Measurements from ENCODE around the gene MTMR6. TPM values are rescaled to one million over a fixed set of nuclear protein-coding genes. Genes with fewer than 3 reads are reported as not detected.

The MTMR6 gene
- total RNA-seq, 1 donor from 2014 or later = 21.2 TPM

GRCh38 chr13:25227690-25228089 is 59.6 kb downstream of the MTMR6 start:
- H3K27ac Mint-ChIP-seq (ENCODE audit: unreplicated experiment) = no peak overlapping the region
- no peaks in the 10 kb centered on the region for H3K9me3 Mint-ChIP-seq (ENCODE audit: unreplicated experiment)
- DNase-seq (ENCODE audit: low spot score) = no peak
- H3K36me3 Mint-ChIP-seq (ENCODE audit: low read depth, unreplicated experiment) = no peaks in the 10 kb centered on the region
- H3K4me1 Mint-ChIP-seq (ENCODE audit: unreplicated experiment) = no peaks in the 10 kb centered on the region
- TF ChIP-seq, protein P1, sequence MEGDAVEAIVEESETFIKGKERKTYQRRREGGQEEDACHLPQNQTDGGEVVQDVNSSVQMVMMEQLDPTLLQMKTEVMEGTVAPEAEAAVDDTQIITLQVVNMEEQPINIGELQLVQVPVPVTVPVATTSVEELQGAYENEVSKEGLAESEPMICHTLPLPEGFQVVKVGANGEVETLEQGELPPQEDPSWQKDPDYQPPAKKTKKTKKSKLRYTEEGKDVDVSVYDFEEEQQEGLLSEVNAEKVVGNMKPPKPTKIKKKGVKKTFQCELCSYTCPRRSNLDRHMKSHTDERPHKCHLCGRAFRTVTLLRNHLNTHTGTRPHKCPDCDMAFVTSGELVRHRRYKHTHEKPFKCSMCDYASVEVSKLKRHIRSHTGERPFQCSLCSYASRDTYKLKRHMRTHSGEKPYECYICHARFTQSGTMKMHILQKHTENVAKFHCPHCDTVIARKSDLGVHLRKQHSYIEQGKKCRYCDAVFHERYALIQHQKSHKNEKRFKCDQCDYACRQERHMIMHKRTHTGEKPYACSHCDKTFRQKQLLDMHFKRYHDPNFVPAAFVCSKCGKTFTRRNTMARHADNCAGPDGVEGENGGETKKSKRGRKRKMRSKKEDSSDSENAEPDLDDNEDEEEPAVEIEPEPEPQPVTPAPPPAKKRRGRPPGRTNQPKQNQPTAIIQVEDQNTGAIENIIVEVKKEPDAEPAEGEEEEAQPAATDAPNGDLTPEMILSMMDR (IDR thresholded peaks at IDR 0.05; ENCODE audit: unreplicated experiment) = no peak
- H3K27me3 Mint-ChIP-seq (ENCODE audit: unreplicated experiment) = peaks cover 6% of the 10 kb centered on the region
- no peak overlapping the region for H3K4me3 Mint-ChIP-seq (ENCODE audit: unreplicated experiment)

GRCh38 chr13:25225970-25226369 is 61.3 kb downstream of the MTMR6 start:
- Mint-ChIP-seq H3K36me3 (ENCODE audit: low read depth, unreplicated experiment) (no peaks in the 10 kb centered on the region), H3K27me3 (ENCODE audit: unreplicated experiment) (peaks cover 8% of the 10 kb centered on the region), H3K27ac (ENCODE audit: unreplicated experiment) (no peak overlapping the region), H3K9me3 (ENCODE audit: unreplicated experiment) (no peaks in the 10 kb centered on the region), H3K4me1 (ENCODE audit: unreplicated experiment) (no peaks in the 10 kb centered on the region), H3K4me3 (ENCODE audit: unreplicated experiment) (no peak overlapping the region)
- DNase-seq (ENCODE audit: low spot score) = no peak
- TF ChIP-seq, protein P1 (IDR thresholded peaks at IDR 0.05; ENCODE audit: unreplicated experiment) = no peak

GRCh38 chr13:25224151-25224550 is 63.1 kb downstream of the MTMR6 start:
- H3K27me3 Mint-ChIP-seq (ENCODE audit: unreplicated experiment) = peaks cover 5% of the 10 kb centered on the region
- no peak overlapping the region for H3K27ac Mint-ChIP-seq (ENCODE audit: unreplicated experiment)
- H3K4me1 Mint-ChIP-seq (ENCODE audit: unreplicated experiment) = no peaks in the 10 kb centered on the region
- TF ChIP-seq, protein P1 (IDR thresholded peaks at IDR 0.05; ENCODE audit: unreplicated experiment) = no peak
- H3K9me3 Mint-ChIP-seq (ENCODE audit: unreplicated experiment) = no peaks in the 10 kb centered on the region
- DNase-seq (ENCODE audit: low spot score) = no peak
- no peaks in the 10 kb centered on the region for H3K36me3 Mint-ChIP-seq (ENCODE audit: low read depth, unreplicated experiment)
- H3K4me3 Mint-ChIP-seq (ENCODE audit: unreplicated experiment) = no peak overlapping the region

GRCh38 chr13:25222740-25223139 is 64.5 kb downstream of the MTMR6 start:
- Mint-ChIP-seq H3K27me3 (ENCODE audit: unreplicated experiment) (peaks cover 4% of the 10 kb centered on the region), H3K36me3 (ENCODE audit: low read depth, unreplicated experiment) (no peaks in the 10 kb centered on the region), H3K9me3 (ENCODE audit: unreplicated experiment) (no peaks in the 10 kb centered on the region), H3K27ac (ENCODE audit: unreplicated experiment) (no peak overlapping the region), H3K4me3 (ENCODE audit: unreplicated experiment) (no peak overlapping the region), H3K4me1 (ENCODE audit: unreplicated experiment) (no peaks in the 10 kb centered on the region)
- TF ChIP-seq, protein P1 (IDR thresholded peaks at IDR 0.05; ENCODE audit: unreplicated experiment) = no peak
- no peak for DNase-seq (ENCODE audit: low spot score)

- no peak for DNase-seq (ENCODE audit: low spot score)
- TF ChIP-seq, protein P1 (IDR thresholded peaks at IDR 0.05; ENCODE audit: unreplicated experiment) = no peak
- Mint-ChIP-seq H3K27ac (ENCODE audit: unreplicated experiment) (no peak overlapping the region), H3K4me3 (ENCODE audit: unreplicated experiment) (no peak overlapping the region), H3K27me3 (ENCODE audit: unreplicated experiment) (peaks cover 2% of the 10 kb centered on the region), H3K36me3 (ENCODE audit: low read depth, unreplicated experiment) (no peaks in the 10 kb centered on the region), H3K9me3 (ENCODE audit: unreplicated experiment) (no peaks in the 10 kb centered on the region), H3K4me1 (ENCODE audit: unreplicated experiment) (no peaks in the 10 kb centered on the region)
Measured at GRCh38 chr13:25218019-25218418, 69.3 kb downstream of the MTMR6 start.
